GM12878 (cell line): ENCODE data around the gene NADSYN1. TPM values are rescaled to one million over a fixed set of nuclear protein-coding genes. Genes with fewer than 3 reads are reported as not detected.

Experiments
- ATAC-seq: fragments of 200-7000 bp; cut with Tn5 transposase; 3 replicates; pipeline ENCODE4 v1.9.1; 2020; ENCODE audit warnings: mild to moderate bottlenecking, moderate library complexity
- BruUV-seq: library from RNA; stranded (reverse); fragments of 400-500 nt; replicated peaks from 2 replicates; lab custom pipeline; 2021; lab: Mats Ljungman, UMichigan
- CTCF ChIA-PET: fragments of 300-600 bp; sonication (Branson Sonifier 250); formaldehyde crosslinking; extraction: SDS; loops from one replicate; lab custom pipeline; 2021; ENCODE audit warnings: inconsistent platforms; lab: Yijun Ruan, JAX
- POLR2A ChIA-PET: fragments of 350-600 bp; formaldehyde crosslinking; extraction: SDS; loops from one replicate; lab custom pipeline; 2021; ENCODE audit warnings: inconsistent platforms; lab: Charles Lee
- RAD21 ChIA-PET: fragments of 300-600 bp; sonication (Branson Sonifier 250); formaldehyde crosslinking; loops from one replicate; lab custom pipeline; 2023; ENCODE audit warnings: antibody characterized with exemption; ENCODE audit not compliant: unreplicated experiment; lab: Charles Lee
- SMC1A ChIA-PET: fragments of 300-600 bp; sonication (Branson Sonifier 250); formaldehyde crosslinking; loops from one replicate; lab custom pipeline; 2023; ENCODE audit not compliant: unreplicated experiment, uncharacterized antibody; lab: Charles Lee
- DNase-seq: peaks from one replicate; pipeline ENCODE4 v3.0.0-alpha.2; 2011; ENCODE audit warnings: low read depth, low spot score
- FAIRE-seq: peaks from 3 replicates; lab custom pipeline; 2011; peaks lifted over from hg19 to GRCh38; lab: Jason Lieb, UNC
- H2AFZ ChIP-seq: 2 replicates; pipeline ENCODE4 v1.6.0; 2011; ENCODE audit warnings: low read depth, low read length, control low read depth; ENCODE audit not compliant: control insufficient read depth
- H3K27ac ChIP-seq: 2 replicates; pipeline ENCODE4 v1.5.1; 2011; ENCODE audit warnings: control low read depth; ENCODE audit not compliant: control insufficient read depth, insufficient read depth
- H3K27me3 ChIP-seq, 2 experiments: replicated peaks in 1 of 2; 2 replicates each; pipeline versions ENCODE4 v1.6.0 to v1.6.1; 2011; ENCODE audit warnings: low read length in 1 of 2; ENCODE audit not compliant: control insufficient read depth in 2 of 2, insufficient read depth in 2 of 2
- H3K36me3 ChIP-seq, 2 experiments: 2 replicates each; pipeline ENCODE4 v1.5.1; 2011; ENCODE audit warnings: low read length in 1 of 2; ENCODE audit not compliant: control insufficient read depth in 2 of 2, insufficient read depth in 2 of 2
- H3K4me1 ChIP-seq: 2 replicates; pipeline ENCODE4 v1.6.1; 2011; ENCODE audit warnings: mild to moderate bottlenecking, low read length, moderate library complexity, mixed read lengths; ENCODE audit not compliant: control insufficient read depth, insufficient read depth
- H3K4me2 ChIP-seq: 2 replicates; pipeline ENCODE4 v1.6.0; 2011; ENCODE audit warnings: control low read depth; ENCODE audit not compliant: control insufficient read depth, insufficient read depth
- H3K4me3 ChIP-seq: fragments of 200-600 bp; sonication (generic); 2 replicates; pipeline ENCODE4 v1.5.1; 2016
- H3K79me2 ChIP-seq: 2 replicates; pipeline ENCODE4 v1.6.0; 2011; ENCODE audit warnings: low read length; ENCODE audit not compliant: control insufficient read depth, insufficient read depth
- H3K9ac ChIP-seq: 2 replicates; pipeline ENCODE4 v1.8.0; 2011; ENCODE audit warnings: low read length, control low read depth, mixed read lengths; ENCODE audit not compliant: control insufficient read depth, insufficient read depth
- H3K9me3 ChIP-seq: replicated peaks from 3 replicates; pipeline ENCODE4 v1.5.1; 2011; ENCODE audit warnings: mild to moderate bottlenecking, low read length; ENCODE audit not compliant: control insufficient read depth, insufficient read depth
- H4K20me1 ChIP-seq: 2 replicates; pipeline ENCODE4 v1.6.0; 2011; ENCODE audit not compliant: control insufficient read depth, insufficient read depth
- ASH2L ChIP-seq: fragments of 300-600, 200-600 bp; sonication (generic); IDR thresholded peaks from 2 replicates; pipeline ENCODE4 v1.6.1; 2017; ENCODE audit warnings: low read depth, mild to moderate bottlenecking, borderline replicate concordance
- BACH1 ChIP-seq: fragments of 450-650 bp; IDR thresholded peaks from 2 replicates; pipeline ENCODE4 v1.6.1; 2017; ENCODE audit warnings: mild to moderate bottlenecking, borderline replicate concordance
- CHD1 ChIP-seq: IDR thresholded peaks from 2 replicates; pipeline ENCODE4 v1.6.1; 2012; ENCODE audit warnings: low read depth, low read length, improper control_type of control experiment
- CTCF ChIP-seq, 3 experiments: IDR thresholded peaks in 2 of 3; conservative IDR thresholded peaks in 1 of 3; 2 replicates each; pipeline ENCODE4 v1.5.1; 2011; ENCODE audit warnings: low read depth in 3 of 3, low read length in 3 of 3, mild to moderate bottlenecking in 3 of 3, control low read depth in 2 of 3, moderate library complexity in 2 of 3, inconsistent platforms in 1 of 3, mixed read lengths in 1 of 3; ENCODE audit not compliant: control insufficient read depth in 2 of 3, insufficient read depth in 1 of 3; ENCODE audit errors: extremely low read depth in 1 of 3
- FOXM1 ChIP-seq: IDR thresholded peaks from 2 replicates; pipeline ENCODE4 v1.6.1; 2012; ENCODE audit warnings: low read depth, mild to moderate bottlenecking, inconsistent platforms, low read length, moderate library complexity
- GABPA ChIP-seq: IDR thresholded peaks from 2 replicates; pipeline ENCODE4 v1.6.1; 2014; ENCODE audit warnings: antibody characterized with exemption, low read depth, mild to moderate bottlenecking, inconsistent platforms
- JUND ChIP-seq: IDR thresholded peaks from 2 replicates; pipeline ENCODE4 v1.6.1; 2012; ENCODE audit warnings: low read depth, mild to moderate bottlenecking, low read length, improper control_type of control experiment, moderate library complexity
- PAX5 ChIP-seq: IDR thresholded peaks from 2 replicates; pipeline ENCODE4 v1.6.1; 2011; ENCODE audit warnings: low read depth, low read length, borderline replicate concordance
- POLR2A ChIP-seq: IDR thresholded peaks from 2 replicates; pipeline ENCODE4 v1.6.1; 2011; ENCODE audit warnings: low read depth, mild to moderate bottlenecking, low read length
- RFX5 ChIP-seq: IDR thresholded peaks from 2 replicates; pipeline ENCODE4 v1.6.1; 2011; ENCODE audit warnings: low read depth, low read length, improper control_type of control experiment
- TCF12 ChIP-seq: IDR thresholded peaks from 2 replicates; pipeline ENCODE4 v1.6.1; 2011; ENCODE audit warnings: low read depth, mild to moderate bottlenecking, low read length
- ZNF207 ChIP-seq: fragments of 450-650 bp; IDR thresholded peaks from 2 replicates; pipeline ENCODE4 v1.6.1; 2014; ENCODE audit warnings: antibody characterized with exemption, mild to moderate bottlenecking, borderline replicate concordance
- ZSCAN29 ChIP-seq: fragments of 450-650 bp; IDR thresholded peaks from 2 replicates; pipeline ENCODE4 v1.6.1; 2017; ENCODE audit warnings: mild to moderate bottlenecking, moderate library complexity
- ZZZ3 ChIP-seq: IDR thresholded peaks from 2 replicates; pipeline ENCODE4 v1.6.1; 2011; ENCODE audit warnings: low read depth; ENCODE audit not compliant: control insufficient read depth, insufficient read length
- WGBS: methylation state at CpG from one replicate; pipeline ENCODE4 v1.1.6; 2016; ENCODE audit warnings: low lambda C conversion rate; ENCODE audit not compliant: insufficient replicate concordance, insufficient coverage; ENCODE audit errors: missing lambda C conversion rate; 5-methylcytosine and 5-hydroxymethylcytosine counted together
- in situ Hi-C: fragments of 300-500 bp; cut with MboI; formaldehyde crosslinking; loops from 9 replicates; pipeline ENCODE4 v1.14.3; 2018; ENCODE audit warnings: mixed read lengths
- intact Hi-C: fragments of 100-400 bp; cut with micrococcal nuclease; formaldehyde crosslinking; loops from one replicate; pipeline ENCODE4 v1.14.2; 2022; ENCODE audit not compliant: unreplicated experiment
- polyA plus RNA-seq, 11 experiments: library from polyadenylated mRNA; depleted of rRNA in 4 of 11; unstranded in 6 of 11; stranded (reverse) in 5 of 11; fragments of >200 nt; fragmentation: Nextera tagmentation in 4 of 11; fragmentation: Illumina TruSeq in 1 of 11; extraction: Ambion mirVana in 4 of 11; extraction: Trizol in 1 of 11; gene quantifications; 1 replicate in 1 of 11; 2 replicates in 10 of 11; pipeline versions ENCODE4 v1.2.1 to v1.2.3, GENCODE V29; 2011 to 2016; ENCODE audit warnings: inconsistent platforms in 2 of 11, missing spikeins in 2 of 11, low read depth in 1 of 11
- total RNA-seq, 4 experiments: library from RNA; depleted of rRNA in 3 of 4; stranded (reverse); fragments of >200 nt in 3 of 4; fragmentation: Illumina TruSeq in 1 of 4; extraction: Trizol in 1 of 4; gene quantifications; 2 replicates each; pipeline versions ENCODE4 v1.2.1 to v1.2.3, GENCODE V29; 2013 to 2021

NADSYN1 gene
- total and polyA plus RNA-seq, 10 of the 15 experiments (the other 5 are each of a cell fraction or from before 2014, with no cell fraction given), result 12.2 to 90.2 (median 69.5) TPM

- no peaks in the 10 kb centered on the region for H3K79me2 ChIP-seq
- no peaks in the 10 kb centered on the region; the same call in 2 of the 3 replicates for H3K9me3 ChIP-seq
- H3K4me3 ChIP-seq, result no peak overlapping the region
- BruUV-seq, result no TSS peak
- H3K27ac ChIP-seq, result no peak overlapping the region
- H3K9ac ChIP-seq, result no peak overlapping the region
- ChIA-PET RAD21 (no interaction called here), CTCF (no interaction called here), SMC1A (interaction anchor here (1.3 kb wide), 1 partner anchor 13 kb away, joined by 3 read pairs; no protein-coding TSS in a partner anchor), POLR2A (no interaction called here)
- H2AFZ ChIP-seq, result no peak overlapping the region
- TF ChIP-seq CTCF (IDR thresholded peaks at IDR 0.05 in 2 of 3, conservative IDR thresholded peaks at IDR 0.05 in 1 of 3; ENCODE audit: control insufficient read depth in 2 of 3, extremely low read depth in 1 of 3, insufficient read depth in 1 of 3, low read depth in 3 of 3, low read length in 3 of 3), result no peak
- TF ChIP-seq ZNF207, result no peak
- no peak for TF ChIP-seq POLR2A
- no peak for TF ChIP-seq CHD1
- no peak for TF ChIP-seq FOXM1
- no peak for TF ChIP-seq ZSCAN29
- no peak for TF ChIP-seq ASH2L
- no peak for TF ChIP-seq RFX5
- no peak for TF ChIP-seq BACH1
- TF ChIP-seq TCF12, result no peak
- TF ChIP-seq JUND, result no peak
- no peak for TF ChIP-seq ZZZ3
- no peak for TF ChIP-seq PAX5
- TF ChIP-seq GABPA, result no peak
- H4K20me1 ChIP-seq, result no peaks in the 10 kb centered on the region
- intact Hi-C loops (no loop called here), in situ Hi-C loops (no loop called here)
- WGBS, result 74% methylated on average over 44 of the region's 55 CpGs
- no peaks in the 10 kb centered on the region for H3K36me3 ChIP-seq
- H3K4me2 ChIP-seq, result no peak overlapping the region
- no peaks in the 10 kb centered on the region for H3K4me1 ChIP-seq
- DNase-seq, result no peak
- no peak for ATAC-seq
- no peak for FAIRE-seq
- no peaks in the 10 kb centered on the region for H3K27me3 ChIP-seq
Measured at GRCh38 chr11:71518506-71519471, 65.8 kb downstream of the NADSYN1 start.
